ENCODE measurements around the gene EFNB3. TPM values are rescaled to one million over a fixed set of nuclear protein-coding genes. Genes with fewer than 3 reads are reported as not detected.

EFNB3 gene
- total RNA-seq, 1 donor from 2014 or later, result 17.9 TPM

DNA sequence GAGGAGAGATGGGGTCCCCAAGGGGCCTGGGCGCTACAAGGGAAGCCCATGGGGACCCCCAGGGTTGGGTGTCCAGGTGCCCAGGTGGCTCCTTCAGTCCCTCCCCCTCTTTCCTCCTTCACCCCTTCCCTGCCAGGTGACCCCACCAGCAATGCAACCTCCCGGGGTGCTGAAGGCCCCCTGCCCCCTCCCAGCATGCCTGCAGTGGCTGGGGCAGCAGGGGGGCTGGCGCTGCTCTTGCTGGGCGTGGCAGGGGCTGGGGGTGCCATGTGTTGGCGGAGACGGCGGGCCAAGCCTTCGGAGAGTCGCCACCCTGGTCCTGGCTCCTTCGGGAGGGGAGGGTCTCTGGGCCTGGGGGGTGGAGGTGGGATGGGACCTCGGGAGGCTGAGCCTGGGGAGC is 4.0 kb downstream of the EFNB3 start:
- no peaks in the 10 kb centered on the region for H3K36me3 Mint-ChIP-seq (ENCODE audit: unreplicated experiment)
- H3K4me3 Mint-ChIP-seq (ENCODE audit: unreplicated experiment), result no peak overlapping the region
- H3K27me3 Mint-ChIP-seq (ENCODE audit: unreplicated experiment), result peaks cover 23% of the 10 kb centered on the region
- H3K4me1 Mint-ChIP-seq (ENCODE audit: low read depth, unreplicated experiment), result peaks cover 27% of the 10 kb centered on the region
- TF ChIP-seq, protein P1, sequence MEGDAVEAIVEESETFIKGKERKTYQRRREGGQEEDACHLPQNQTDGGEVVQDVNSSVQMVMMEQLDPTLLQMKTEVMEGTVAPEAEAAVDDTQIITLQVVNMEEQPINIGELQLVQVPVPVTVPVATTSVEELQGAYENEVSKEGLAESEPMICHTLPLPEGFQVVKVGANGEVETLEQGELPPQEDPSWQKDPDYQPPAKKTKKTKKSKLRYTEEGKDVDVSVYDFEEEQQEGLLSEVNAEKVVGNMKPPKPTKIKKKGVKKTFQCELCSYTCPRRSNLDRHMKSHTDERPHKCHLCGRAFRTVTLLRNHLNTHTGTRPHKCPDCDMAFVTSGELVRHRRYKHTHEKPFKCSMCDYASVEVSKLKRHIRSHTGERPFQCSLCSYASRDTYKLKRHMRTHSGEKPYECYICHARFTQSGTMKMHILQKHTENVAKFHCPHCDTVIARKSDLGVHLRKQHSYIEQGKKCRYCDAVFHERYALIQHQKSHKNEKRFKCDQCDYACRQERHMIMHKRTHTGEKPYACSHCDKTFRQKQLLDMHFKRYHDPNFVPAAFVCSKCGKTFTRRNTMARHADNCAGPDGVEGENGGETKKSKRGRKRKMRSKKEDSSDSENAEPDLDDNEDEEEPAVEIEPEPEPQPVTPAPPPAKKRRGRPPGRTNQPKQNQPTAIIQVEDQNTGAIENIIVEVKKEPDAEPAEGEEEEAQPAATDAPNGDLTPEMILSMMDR (IDR thresholded peaks at IDR 0.05; ENCODE audit: partially characterized antibody, unreplicated experiment), result no peak
- H3K27ac Mint-ChIP-seq (ENCODE audit: unreplicated experiment), result no peak overlapping the region
- DNase-seq, result no peak
- peaks cover 10% of the 10 kb centered on the region for H3K9me3 Mint-ChIP-seq (ENCODE audit: unreplicated experiment)

GRCh38 chr17:7710301-7710700 is 5.3 kb downstream of the EFNB3 start:
- Mint-ChIP-seq H3K4me3 (ENCODE audit: unreplicated experiment) (peak overlapping the region; percentile 26), H3K27me3 (ENCODE audit: unreplicated experiment) (peaks cover 25% of the 10 kb centered on the region), H3K27ac (ENCODE audit: unreplicated experiment) (no peak overlapping the region), H3K4me1 (ENCODE audit: low read depth, unreplicated experiment) (peaks cover 28% of the 10 kb centered on the region), H3K9me3 (ENCODE audit: unreplicated experiment) (peaks cover 10% of the 10 kb centered on the region), H3K36me3 (ENCODE audit: unreplicated experiment) (no peaks in the 10 kb centered on the region)
- no peak for DNase-seq
- TF ChIP-seq, protein P1 (IDR thresholded peaks at IDR 0.05; ENCODE audit: partially characterized antibody, unreplicated experiment), result no peak

DNA sequence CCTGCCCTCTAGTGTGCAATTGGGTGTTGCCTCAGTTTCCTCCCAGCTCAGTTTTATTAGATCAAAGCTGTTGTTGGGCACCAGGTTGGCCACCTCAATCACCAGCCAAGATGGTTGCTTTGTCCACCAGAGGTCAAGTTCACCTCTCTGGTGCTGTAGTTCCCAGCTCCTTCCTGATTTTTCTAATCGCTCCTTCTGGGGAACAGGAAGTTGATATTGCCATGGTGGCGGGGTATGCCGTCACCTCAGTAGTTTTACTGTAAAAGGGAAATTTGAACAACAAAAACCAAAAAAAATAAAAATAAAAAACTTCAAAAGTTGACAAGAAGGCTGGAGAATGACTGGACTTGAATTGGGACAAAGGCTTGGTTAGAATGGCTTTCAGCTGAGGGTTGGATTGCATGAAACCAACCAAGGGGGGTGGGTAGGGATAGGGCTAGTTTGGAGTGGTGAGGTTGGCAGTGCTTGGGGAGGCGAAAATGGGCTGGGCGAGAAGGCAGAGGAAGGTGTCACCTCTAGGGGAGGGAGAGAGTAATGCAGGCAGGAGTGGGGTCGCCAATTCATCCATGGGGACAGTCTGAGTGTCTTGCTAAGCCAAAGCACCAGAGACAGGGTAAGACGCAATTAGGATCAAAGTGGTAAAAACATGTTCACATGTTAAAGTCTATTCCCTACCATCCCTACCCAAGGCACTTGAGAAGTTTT is 6.2 kb downstream of the EFNB3 start:
- no peak for DNase-seq
- H3K36me3 Mint-ChIP-seq (ENCODE audit: unreplicated experiment), result no peaks in the 10 kb centered on the region
- peaks cover 30% of the 10 kb centered on the region for H3K4me1 Mint-ChIP-seq (ENCODE audit: low read depth, unreplicated experiment)
- peak overlapping the region; percentile 50 for H3K4me3 Mint-ChIP-seq (ENCODE audit: unreplicated experiment)
- TF ChIP-seq, protein P1 (IDR thresholded peaks at IDR 0.05; ENCODE audit: partially characterized antibody, unreplicated experiment), result peak; percentile 63
- H3K9me3 Mint-ChIP-seq (ENCODE audit: unreplicated experiment), result peaks cover 7% of the 10 kb centered on the region
- H3K27me3 Mint-ChIP-seq (ENCODE audit: unreplicated experiment), result peaks cover 28% of the 10 kb centered on the region
- H3K27ac Mint-ChIP-seq (ENCODE audit: unreplicated experiment), result peak overlapping the region; percentile 12

- Mint-ChIP-seq H3K27ac (ENCODE audit: unreplicated experiment) (no peak overlapping the region), H3K4me3 (ENCODE audit: unreplicated experiment) (peak overlapping the region; percentile 36), H3K9me3 (ENCODE audit: unreplicated experiment) (peaks cover 6% of the 10 kb centered on the region), H3K27me3 (ENCODE audit: unreplicated experiment) (peaks cover 19% of the 10 kb centered on the region), H3K36me3 (ENCODE audit: unreplicated experiment) (no peaks in the 10 kb centered on the region), H3K4me1 (ENCODE audit: low read depth, unreplicated experiment) (peaks cover 32% of the 10 kb centered on the region)
- peak; percentile 70 for DNase-seq
- TF ChIP-seq, protein P1 (IDR thresholded peaks at IDR 0.05; ENCODE audit: partially characterized antibody, unreplicated experiment), result no peak
Measured at GRCh38 chr17:7712111-7712771, 7.2 kb downstream of the EFNB3 start.

DNA sequence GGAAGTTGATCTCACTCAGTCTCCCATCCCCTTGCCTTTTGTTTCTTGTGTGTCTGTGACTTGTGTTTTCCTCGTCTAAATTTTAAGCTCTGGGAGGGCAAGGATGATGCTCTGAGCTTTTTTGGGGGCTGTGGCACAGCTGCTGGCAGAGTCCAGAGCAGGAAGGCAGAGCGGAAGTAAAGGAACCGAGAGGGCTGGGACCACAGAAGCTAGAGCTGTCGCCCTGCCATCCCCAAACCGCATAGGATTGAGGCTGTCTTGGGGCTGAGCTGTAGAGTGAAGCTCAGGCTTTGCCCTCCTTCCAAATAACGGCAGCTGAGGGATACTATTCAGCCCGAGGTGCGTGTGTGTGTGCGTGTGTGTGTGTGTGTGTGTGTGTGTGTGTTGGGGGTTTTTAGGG is 8.8 kb downstream of the EFNB3 start:
- peaks cover 41% of the 10 kb centered on the region for H3K4me1 Mint-ChIP-seq (ENCODE audit: low read depth, unreplicated experiment)
- peaks cover 6% of the 10 kb centered on the region for H3K9me3 Mint-ChIP-seq (ENCODE audit: unreplicated experiment)
- peak overlapping the region; percentile 57 for H3K4me3 Mint-ChIP-seq (ENCODE audit: unreplicated experiment)
- H3K27ac Mint-ChIP-seq (ENCODE audit: unreplicated experiment), result peak overlapping the region; percentile 52
- H3K36me3 Mint-ChIP-seq (ENCODE audit: unreplicated experiment), result no peaks in the 10 kb centered on the region
- peaks cover 16% of the 10 kb centered on the region for H3K27me3 Mint-ChIP-seq (ENCODE audit: unreplicated experiment)
- DNase-seq, result no peak
- TF ChIP-seq, protein P1 (IDR thresholded peaks at IDR 0.05; ENCODE audit: partially characterized antibody, unreplicated experiment), result no peak

Measured in glutamatergic neuron (in vitro differentiated cells).